HepG2 (cell line): ENCODE results near the gene SIAH3. TPM values are rescaled to one million over a fixed set of nuclear protein-coding genes. Genes with fewer than 3 reads are reported as not detected.

ENCODE experiments used
- ATAC-seq: fragments of 200-7000 bp; cut with Tn5 transposase; 3 replicates; pipeline ENCODE4 v1.9.1; 2020; ENCODE audit warnings: mild to moderate bottlenecking, moderate library complexity
- BruUV-seq: library from RNA; stranded (reverse); fragments of 400-500 nt; replicated peaks from 2 replicates; lab custom pipeline; 2021; lab: Mats Ljungman, UMichigan
- CTCF ChIA-PET: fragments of 300-600 bp; formaldehyde crosslinking; extraction: SDS; loops from one replicate; lab custom pipeline; 2021; ENCODE audit warnings: low total read pairs, inconsistent platforms, low intra/inter-chr PET ratio; lab: Yijun Ruan, JAX
- POLR2A ChIA-PET: fragments of 350-600 bp; sonication (Branson Sonifier 250); formaldehyde crosslinking; loops from one replicate; lab custom pipeline; 2020; ENCODE audit warnings: antibody characterized with exemption, inconsistent platforms; lab: Yijun Ruan, JAX
- DNase-seq: peaks from one replicate; pipeline ENCODE4 v3.0.0-alpha.2; 2015; ENCODE audit warnings: low spot score
- FAIRE-seq: peaks from 3 replicates; lab custom pipeline; 2011; peaks lifted over from hg19 to GRCh38; lab: Jason Lieb, UNC
- H2AFZ ChIP-seq: one replicate; pipeline ENCODE4 v1.6.1; 2011; ENCODE audit warnings: low read length, inconsistent platforms
- H3K27ac ChIP-seq: fragments of 300-600 bp; 3 replicates; pipeline ENCODE4 v1.8.0; 2011; ENCODE audit warnings: mixed run types, mild to moderate bottlenecking, mixed read lengths, low read length, inconsistent platforms; ENCODE audit not compliant: insufficient read depth; ENCODE audit errors: extremely low read length
- H3K27me3 ChIP-seq, 2 experiments: fragments of 200-600 bp in 1 of 2; 2 replicates in 1 of 2; 3 replicates in 1 of 2; pipeline versions ENCODE4 v1.6.0 to v1.8.0; 2011; ENCODE audit warnings: low read length in 2 of 2, mild to moderate bottlenecking in 2 of 2, moderate library complexity in 2 of 2, inconsistent platforms in 1 of 2; ENCODE audit not compliant: insufficient read depth in 2 of 2, control insufficient read depth in 1 of 2
- H3K36me3 ChIP-seq, 2 experiments: fragments of 200-600 bp in 1 of 2; replicated peaks in 1 of 2; 2 replicates in 1 of 2; 3 replicates in 1 of 2; pipeline versions ENCODE4 v1.5.1 to v1.8.0; 2011; ENCODE audit warnings: low read length in 2 of 2, inconsistent platforms in 1 of 2; ENCODE audit not compliant: insufficient read depth in 2 of 2, control insufficient read depth in 1 of 2
- H3K4me1 ChIP-seq: 2 replicates; pipeline ENCODE4 v1.5.1; 2012; ENCODE audit warnings: low read length, inconsistent platforms; ENCODE audit not compliant: insufficient read depth
- H3K4me2 ChIP-seq: 2 replicates; pipeline ENCODE4 v1.6.0; 2011; ENCODE audit warnings: low read depth, low read length, inconsistent platforms
- H3K4me3 ChIP-seq, 3 experiments: fragments of 200-600 bp in 1 of 3; sonication (generic), shearing (Covaris generic) in 1 of 3; replicated peaks in 1 of 3; 2 replicates each; pipeline ENCODE4 v1.5.1; 2011 to 2016; ENCODE audit warnings: low read length in 3 of 3, inconsistent platforms in 2 of 3, low read depth in 2 of 3, mild to moderate bottlenecking in 2 of 3, control low read depth in 1 of 3, mixed read lengths in 1 of 3; ENCODE audit not compliant: insufficient read depth in 1 of 3
- H3K79me2 ChIP-seq: one replicate; pipeline ENCODE4 v1.6.1; 2011; ENCODE audit warnings: low read length, inconsistent platforms; ENCODE audit not compliant: insufficient read depth
- H3K9ac ChIP-seq: 2 replicates; pipeline ENCODE4 v1.6.0; 2011; ENCODE audit warnings: mild to moderate bottlenecking, low read depth, low read length, inconsistent platforms; ENCODE audit not compliant: insufficient read depth
- H3K9me3 ChIP-seq: 2 replicates; pipeline ENCODE4 v1.5.1; 2012; ENCODE audit warnings: mild to moderate bottlenecking, low read length
- H4K20me1 ChIP-seq: 2 replicates; pipeline ENCODE4 v1.6.0; 2011; ENCODE audit warnings: inconsistent platforms, mild to moderate bottlenecking, low read length, moderate library complexity; ENCODE audit not compliant: insufficient read depth
- CENPT ChIP-seq: sonication (generic); formaldehyde crosslinking; IDR thresholded peaks from 2 replicates; pipeline ENCODE4 v1.8.0; 2022; ENCODE audit warnings: low read depth, mild to moderate bottlenecking, moderate library complexity, missing genetic modification reagents
- KAT8 ChIP-seq: IDR thresholded peaks from 2 replicates; pipeline ENCODE4 v1.6.1; 2016; ENCODE audit warnings: missing genetic modification reagents, missing compliant biosample characterization
- MXI1 ChIP-seq: IDR thresholded peaks from 3 replicates; pipeline ENCODE4 v1.6.1; 2012; ENCODE audit warnings: low read depth, low read length, inconsistent platforms, borderline replicate concordance
- NFYB ChIP-seq: sonication (generic); formaldehyde crosslinking; IDR thresholded peaks from 2 replicates; pipeline ENCODE4 v1.4.0; 2020; ENCODE audit warnings: missing genetic modification reagents
- NR2F2 ChIP-seq: IDR thresholded peaks from 2 replicates; pipeline ENCODE4 v1.6.1; 2012; ENCODE audit warnings: low read depth, inconsistent platforms, borderline replicate concordance
- ZKSCAN1 ChIP-seq: fragments of 150-350 bp; IDR thresholded peaks from 2 replicates; pipeline ENCODE4 v1.6.1; 2014; ENCODE audit warnings: low read length
- ZMAT3 ChIP-seq: sonication (generic); formaldehyde crosslinking; conservative IDR thresholded peaks from 2 replicates; pipeline ENCODE4 v1.7.0; 2021; ENCODE audit warnings: missing genetic modification reagents
- ZNF230 ChIP-seq: sonication (generic); formaldehyde crosslinking; IDR thresholded peaks from 2 replicates; pipeline ENCODE4 v1.4.0; 2020; ENCODE audit warnings: mild to moderate bottlenecking, missing genetic modification reagents
- ZNF251 ChIP-seq: sonication (generic); formaldehyde crosslinking; IDR thresholded peaks from 2 replicates; pipeline ENCODE4 v1.9.0; 2021; ENCODE audit warnings: mild to moderate bottlenecking, missing genetic modification reagents
- ZNF547 ChIP-seq: sonication (generic); formaldehyde crosslinking; IDR thresholded peaks from 2 replicates; pipeline ENCODE4 v1.5.1; 2020; ENCODE audit warnings: mild to moderate bottlenecking, missing genetic modification reagents
- ZNF878 ChIP-seq: sonication (generic); formaldehyde crosslinking; IDR thresholded peaks from 2 replicates; pipeline ENCODE4 v1.8.1; 2023; ENCODE audit warnings: mild to moderate bottlenecking, missing genetic modification reagents, moderate library complexity
- WGBS: methylation state at CpG from one replicate; pipeline ENCODE4 v1.1.6; 2017; ENCODE audit warnings: low lambda C conversion rate; 5-methylcytosine and 5-hydroxymethylcytosine counted together
- in situ Hi-C: cut with HindIII; loops from 2 replicates; pipeline ENCODE4 v1.10.0; 2017; ENCODE audit warnings: low pct_unique_long_range_greater_than_20kb; ENCODE audit not compliant: extremely low pct_ligation_motif_present
- intact Hi-C: fragments of 100-400 bp; cut with micrococcal nuclease; formaldehyde crosslinking; loops from one replicate; pipeline ENCODE4 v1.10.0; 2022; ENCODE audit not compliant: unreplicated experiment
- polyA plus RNA-seq, 8 experiments: library from polyadenylated mRNA; depleted of rRNA in 3 of 8; stranded (reverse) in 7 of 8; unstranded in 1 of 8; fragments of >200 nt; fragmentation: Illumina TruSeq in 4 of 8; extraction: Trizol in 4 of 8; gene quantifications; 2 replicates each; pipeline versions ENCODE4 v1.2.1 to v1.2.3, GENCODE V29; 2011 to 2016; ENCODE audit warnings: low read depth in 4 of 8, missing spikeins in 1 of 8, mixed read lengths in 1 of 8; ENCODE audit not compliant: insufficient read depth in 1 of 8
- total RNA-seq, 5 experiments: library from RNA; depleted of rRNA; stranded (reverse); fragments of >200 nt; fragmentation: Illumina TruSeq; extraction: Trizol; gene quantifications; 2 replicates each; pipeline ENCODE4 v1.2.3, GENCODE V29; 2016; ENCODE audit warnings: low read depth in 1 of 5
- TF ChIP-seq, protein P1 (sequence below): sonication (generic); formaldehyde crosslinking; IDR thresholded peaks from 2 replicates; pipeline ENCODE4 v1.5.0; 2020; ENCODE audit warnings: mild to moderate bottlenecking, missing genetic modification reagents, borderline replicate concordance

Gene SIAH3
- total and polyA plus RNA-seq, 2 of the 13 experiments (the other 11 are each of a cell fraction or from before 2014, with no cell fraction given): not detected

DNA sequence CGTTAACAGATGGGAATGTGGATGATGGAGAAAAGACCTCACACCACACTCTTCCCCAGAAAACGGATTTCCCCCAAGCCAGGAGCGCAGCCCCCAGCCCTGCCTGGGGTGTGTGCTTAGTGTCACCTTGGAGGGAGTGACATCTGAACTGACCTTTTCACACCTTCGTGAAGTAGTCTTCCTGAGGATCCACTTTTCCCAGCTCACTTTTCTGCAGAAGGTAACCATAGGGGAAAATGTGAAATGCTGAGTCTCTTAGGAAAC is 26.2 kb downstream of the SIAH3 start:
- POLR2A ChIA-PET: no interaction called here

More for the DNA sequence above, 26.2 kb downstream of the SIAH3 start:
- Histone ChIP-seq H3K79me2 (no peaks in the 10 kb centered on the region), H3K4me3 (no peak overlapping the region), H3K27ac (no peak overlapping the region), H3K9ac (no peak overlapping the region), H3K27me3 (peaks cover 1% of the 10 kb centered on the region in 2 experiments; a peak in 2 of 5 replicates), H3K36me3 (no peaks in the 10 kb centered on the region), H4K20me1 (no peaks in the 10 kb centered on the region), H3K4me1 (no peaks in the 10 kb centered on the region), H3K4me2 (no peak overlapping the region), H3K9me3 (no peaks in the 10 kb centered on the region), H2AFZ (no peak overlapping the region)
- in situ Hi-C loops: no loop called here
- no peak for FAIRE-seq
- no TSS peak for BruUV-seq
- CTCF ChIA-PET: no interaction called here
- 15% methylated on average over 4 of the region's 4 CpGs for whole genome bisulfite sequencing
- intact Hi-C loops: no loop called here
- TF ChIP-seq ZKSCAN1: no peak
- no peak for TF ChIP-seq NFYB (CRISPR knock-in tag)
- no peak for TF ChIP-seq KAT8 (CRISPR knock-in tag)
- TF ChIP-seq ZNF230 (CRISPR knock-in tag): no peak
- TF ChIP-seq, protein P1, sequence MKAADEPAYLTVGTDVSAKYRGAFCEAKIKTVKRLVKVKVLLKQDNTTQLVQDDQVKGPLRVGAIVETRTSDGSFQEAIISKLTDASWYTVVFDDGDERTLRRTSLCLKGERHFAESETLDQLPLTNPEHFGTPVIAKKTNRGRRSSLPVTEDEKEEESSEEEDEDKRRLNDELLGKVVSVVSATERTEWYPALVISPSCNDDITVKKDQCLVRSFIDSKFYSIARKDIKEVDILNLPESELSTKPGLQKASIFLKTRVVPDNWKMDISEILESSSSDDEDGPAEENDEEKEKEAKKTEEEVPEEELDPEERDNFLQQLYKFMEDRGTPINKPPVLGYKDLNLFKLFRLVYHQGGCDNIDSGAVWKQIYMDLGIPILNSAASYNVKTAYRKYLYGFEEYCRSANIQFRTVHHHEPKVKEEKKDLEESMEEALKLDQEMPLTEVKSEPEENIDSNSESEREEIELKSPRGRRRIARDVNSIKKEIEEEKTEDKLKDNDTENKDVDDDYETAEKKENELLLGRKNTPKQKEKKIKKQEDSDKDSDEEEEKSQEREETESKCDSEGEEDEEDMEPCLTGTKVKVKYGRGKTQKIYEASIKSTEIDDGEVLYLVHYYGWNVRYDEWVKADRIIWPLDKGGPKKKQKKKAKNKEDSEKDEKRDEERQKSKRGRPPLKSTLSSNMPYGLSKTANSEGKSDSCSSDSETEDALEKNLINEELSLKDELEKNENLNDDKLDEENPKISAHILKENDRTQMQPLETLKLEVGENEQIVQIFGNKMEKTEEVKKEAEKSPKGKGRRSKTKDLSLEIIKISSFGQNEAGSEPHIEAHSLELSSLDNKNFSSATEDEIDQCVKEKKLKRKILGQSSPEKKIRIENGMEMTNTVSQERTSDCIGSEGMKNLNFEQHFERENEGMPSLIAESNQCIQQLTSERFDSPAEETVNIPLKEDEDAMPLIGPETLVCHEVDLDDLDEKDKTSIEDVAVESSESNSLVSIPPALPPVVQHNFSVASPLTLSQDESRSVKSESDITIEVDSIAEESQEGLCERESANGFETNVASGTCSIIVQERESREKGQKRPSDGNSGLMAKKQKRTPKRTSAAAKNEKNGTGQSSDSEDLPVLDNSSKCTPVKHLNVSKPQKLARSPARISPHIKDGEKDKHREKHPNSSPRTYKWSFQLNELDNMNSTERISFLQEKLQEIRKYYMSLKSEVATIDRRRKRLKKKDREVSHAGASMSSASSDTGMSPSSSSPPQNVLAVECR: no peak
- TF ChIP-seq CENPT (CRISPR knock-in tag): no peak
- TF ChIP-seq MXI1: no peak
- no peak for TF ChIP-seq ZNF251 (CRISPR knock-in tag)
- no peak for TF ChIP-seq NR2F2
- no peak for TF ChIP-seq ZMAT3 (CRISPR knock-in tag)
- no peak for TF ChIP-seq ZNF547
- TF ChIP-seq ZNF878 (CRISPR knock-in tag): no peak
- no peak for DNase-seq
- no peak for ATAC-seq
